Colonic mucosa (tissue), 4 donors: ENCODE data around the gene NRP2. TPM values are rescaled to one million over a fixed set of nuclear protein-coding genes. Genes with fewer than 3 reads are reported as not detected.

Source experiments
- DNase-seq: peaks from one replicate; pipeline ENCODE4 v3.0.0-alpha.2; 2020
- H3K27ac ChIP-seq: fragments of 200-600 bp; one replicate; pipeline ENCODE4 v1.8.0; 2021
- H3K27me3 ChIP-seq: fragments of 200-600 bp; one replicate; pipeline ENCODE4 v1.8.0; 2021
- H3K36me3 ChIP-seq: fragments of 200-600 bp; one replicate; pipeline ENCODE4 v1.8.0; 2021
- H3K4me1 ChIP-seq: fragments of 200-600 bp; one replicate; pipeline ENCODE4 v1.8.0; 2021; ENCODE audit warnings: mild to moderate bottlenecking
- H3K4me3 ChIP-seq: fragments of 200-600 bp; one replicate; pipeline ENCODE4 v1.8.0; 2021
- H3K9ac ChIP-seq, 2 donors: one replicate each; pipeline ENCODE4 v1.7.0; 2013; ENCODE audit warnings: control low read depth in 2 of 2, low read depth in 2 of 2, low read length in 2 of 2
- H3K9me3 ChIP-seq: fragments of 200-600 bp; one replicate; pipeline ENCODE4 v1.8.0; 2021
- intact Hi-C: fragments of 100-400 bp; cut with DNase I; formaldehyde crosslinking; loops from one replicate; pipeline ENCODE4 v1.14.1; 2022
- total RNA-seq, 2 donors: library from RNA; stranded (reverse); fragmentation: NEBNext Ultra II Directional in 1 of 2; extraction: Animal tissue kit (Norgen Biotek cat#: 25700) in 1 of 2; gene quantifications; one replicate each; pipeline ENCODE4 v1.2.1, GENCODE V29; 2021
- TF ChIP-seq, protein P1 (sequence below): fragments of 200-600 bp; IDR thresholded peaks from one replicate; pipeline ENCODE4 v1.8.0; 2022; ENCODE audit warnings: antibody characterized with exemption, mild to moderate bottlenecking
- donor health status: healthy.
- donor health status: DM: no; HTN: no; CAD: no.
- donor health status: DM: no; HTN: no; CAD: no.

NRP2 gene
- total RNA-seq, 2 donors from 2014 or later = 5.4 to 25.2 TPM

DNA sequence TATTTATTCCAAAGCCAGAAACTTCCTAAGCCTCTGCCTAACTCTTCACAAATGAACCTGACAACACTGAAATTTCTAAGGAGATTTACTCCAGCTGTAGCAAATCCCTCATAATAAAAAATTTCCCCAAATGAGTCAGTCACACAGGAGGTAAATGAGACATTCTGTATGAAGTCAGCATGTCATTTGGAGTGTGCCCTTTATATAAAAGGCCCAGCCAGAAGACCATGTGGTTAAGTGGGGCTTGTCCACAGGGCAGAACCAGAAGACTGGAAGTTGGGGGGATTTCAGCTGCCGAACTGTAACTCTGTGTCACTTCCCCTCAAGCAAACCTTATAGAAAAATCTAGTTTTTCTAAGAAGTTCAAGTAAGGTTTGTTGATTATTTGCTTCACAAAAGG, 30.2 kb downstream of the NRP2 start:
- Histone ChIP-seq H3K27ac (peak overlapping the region; percentile 30), H3K36me3 (no peaks in the 10 kb centered on the region), H3K9ac (no peak overlapping the region), H3K9me3 (no peaks in the 10 kb centered on the region), H3K4me3 (no peak overlapping the region), H3K27me3 (no peaks in the 10 kb centered on the region), H3K4me1 (peaks cover 5% of the 10 kb centered on the region)
- DNase-seq = no peak
- intact Hi-C loops = no loop called here
- TF ChIP-seq, protein P1, sequence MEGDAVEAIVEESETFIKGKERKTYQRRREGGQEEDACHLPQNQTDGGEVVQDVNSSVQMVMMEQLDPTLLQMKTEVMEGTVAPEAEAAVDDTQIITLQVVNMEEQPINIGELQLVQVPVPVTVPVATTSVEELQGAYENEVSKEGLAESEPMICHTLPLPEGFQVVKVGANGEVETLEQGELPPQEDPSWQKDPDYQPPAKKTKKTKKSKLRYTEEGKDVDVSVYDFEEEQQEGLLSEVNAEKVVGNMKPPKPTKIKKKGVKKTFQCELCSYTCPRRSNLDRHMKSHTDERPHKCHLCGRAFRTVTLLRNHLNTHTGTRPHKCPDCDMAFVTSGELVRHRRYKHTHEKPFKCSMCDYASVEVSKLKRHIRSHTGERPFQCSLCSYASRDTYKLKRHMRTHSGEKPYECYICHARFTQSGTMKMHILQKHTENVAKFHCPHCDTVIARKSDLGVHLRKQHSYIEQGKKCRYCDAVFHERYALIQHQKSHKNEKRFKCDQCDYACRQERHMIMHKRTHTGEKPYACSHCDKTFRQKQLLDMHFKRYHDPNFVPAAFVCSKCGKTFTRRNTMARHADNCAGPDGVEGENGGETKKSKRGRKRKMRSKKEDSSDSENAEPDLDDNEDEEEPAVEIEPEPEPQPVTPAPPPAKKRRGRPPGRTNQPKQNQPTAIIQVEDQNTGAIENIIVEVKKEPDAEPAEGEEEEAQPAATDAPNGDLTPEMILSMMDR = no peak

DNA sequence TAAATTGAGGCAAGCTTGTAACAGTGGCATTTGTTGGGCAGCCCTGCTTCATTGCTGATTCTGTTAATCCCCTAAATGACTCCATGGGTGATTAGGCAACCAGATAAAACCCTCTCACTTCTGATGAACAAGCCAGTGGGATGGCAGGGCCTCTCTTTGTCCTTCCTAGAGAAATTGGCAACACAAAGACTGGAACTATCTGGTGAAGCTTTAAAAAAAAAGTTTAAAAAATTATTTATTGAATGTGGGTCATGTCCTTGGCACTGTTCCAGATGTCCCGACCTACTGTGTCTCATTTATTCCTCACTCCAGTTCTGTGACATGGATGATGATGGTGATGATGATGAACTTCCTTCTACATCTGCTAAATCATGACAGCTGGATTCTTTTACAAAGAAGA, 30.8 kb downstream of the NRP2 start:
- TF ChIP-seq, protein P1 = no peak
- H3K9me3 ChIP-seq = no peaks in the 10 kb centered on the region
- no peaks in the 10 kb centered on the region for H3K36me3 ChIP-seq
- H3K4me3 ChIP-seq = no peak overlapping the region
- no peak for DNase-seq
- intact Hi-C loops = no loop called here
- H3K27ac ChIP-seq = no peak overlapping the region
- H3K4me1 ChIP-seq = no peaks in the 10 kb centered on the region
- no peaks in the 10 kb centered on the region for H3K27me3 ChIP-seq
- H3K9ac ChIP-seq = no peak overlapping the region

DNA sequence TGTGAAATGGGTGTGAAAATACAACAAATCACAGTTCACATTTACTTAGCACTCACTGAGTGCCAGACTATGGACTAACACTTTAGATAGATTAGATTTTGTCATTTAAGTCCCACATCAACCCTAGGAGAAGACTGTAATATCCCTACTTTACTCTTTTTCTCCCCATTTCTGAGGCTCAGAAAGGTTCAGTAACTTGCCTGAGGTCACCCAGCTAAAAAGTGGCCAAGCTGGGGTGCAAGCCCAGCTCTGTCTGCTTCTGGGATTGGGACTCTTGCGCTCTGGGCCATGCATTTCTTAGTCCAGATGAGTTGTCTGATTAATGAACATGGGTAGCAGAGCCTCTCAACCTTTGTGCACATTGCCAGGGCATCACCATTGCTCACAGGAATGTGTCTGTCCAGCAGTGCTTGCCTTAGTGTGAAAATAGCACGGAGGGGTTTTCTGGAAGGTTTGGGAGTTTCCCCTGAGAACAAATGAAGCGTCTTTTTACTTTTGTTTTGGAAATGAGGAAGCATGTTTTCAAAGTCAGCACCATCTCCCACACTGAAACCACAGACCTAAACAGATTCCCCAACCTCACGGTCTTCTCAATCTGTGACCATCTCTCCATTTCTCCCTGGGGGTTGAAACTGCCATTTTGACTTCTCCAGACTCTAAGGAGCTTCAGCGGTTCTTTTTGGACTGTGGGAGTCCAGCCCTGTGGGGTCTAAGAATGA, 31.9 kb downstream of the NRP2 start:
- Histone ChIP-seq H3K9me3 (no peaks in the 10 kb centered on the region), H3K4me3 (no peak overlapping the region), H3K36me3 (no peaks in the 10 kb centered on the region), H3K27ac (peak overlapping the region; percentile 48), H3K27me3 (no peaks in the 10 kb centered on the region), H3K9ac (no peak overlapping the region), H3K4me1 (no peaks in the 10 kb centered on the region)
- intact Hi-C loops = no loop called here
- TF ChIP-seq, protein P1 = no peak
- DNase-seq = no peak

DNA sequence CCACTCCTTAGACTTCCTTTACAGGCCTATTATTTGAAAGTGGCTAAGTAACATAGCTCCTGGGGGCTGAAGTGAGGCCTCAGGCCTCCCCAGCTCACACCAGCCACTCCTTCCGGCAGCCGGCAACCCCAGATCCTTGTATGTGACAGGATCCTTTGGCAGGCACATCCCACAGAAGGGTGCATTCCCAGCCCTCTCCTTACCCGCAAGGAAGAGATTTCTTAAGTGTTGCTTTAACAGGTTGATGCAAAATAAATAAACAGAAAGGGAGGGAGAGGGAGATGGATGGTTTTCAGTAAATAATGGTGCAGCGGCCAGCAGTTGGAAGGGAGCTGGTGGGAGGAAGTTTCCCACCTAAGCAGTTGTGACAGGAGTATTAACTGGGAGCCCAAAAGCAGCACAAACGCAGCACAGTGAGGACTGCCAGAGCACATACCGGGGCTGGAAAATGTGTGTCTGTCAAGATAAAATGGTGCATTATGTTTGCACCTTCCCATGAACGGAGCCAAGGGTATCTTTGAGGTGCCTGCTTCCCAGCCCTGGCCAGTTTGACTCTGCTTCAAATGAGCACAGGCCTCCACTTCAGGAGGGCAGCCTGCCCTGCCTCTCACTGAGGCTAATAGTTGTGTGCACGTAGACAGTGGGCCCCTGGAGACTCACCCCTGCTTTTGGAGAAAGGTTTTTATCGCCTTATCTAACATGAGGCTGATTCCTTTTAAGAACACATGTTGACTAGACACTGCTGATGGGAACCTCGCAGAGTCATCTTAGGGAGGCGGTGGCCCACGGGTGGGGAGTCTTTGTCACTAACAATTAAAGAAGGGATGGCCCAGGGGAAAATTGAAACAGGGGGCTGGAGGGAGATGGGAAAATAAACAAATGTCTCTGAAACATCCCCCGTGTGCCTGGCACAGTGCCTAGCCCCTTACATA, 32.8 kb downstream of the NRP2 start:
- H3K9me3 ChIP-seq = no peaks in the 10 kb centered on the region
- no peak for DNase-seq
- H3K4me3 ChIP-seq = no peak overlapping the region
- H3K36me3 ChIP-seq = no peaks in the 10 kb centered on the region
- H3K27ac ChIP-seq = peak overlapping the region; percentile 48
- H3K27me3 ChIP-seq = no peaks in the 10 kb centered on the region
- TF ChIP-seq, protein P1 = no peak
- no peak overlapping the region for H3K9ac ChIP-seq
- no peaks in the 10 kb centered on the region for H3K4me1 ChIP-seq
- intact Hi-C loops = no loop called here

DNA sequence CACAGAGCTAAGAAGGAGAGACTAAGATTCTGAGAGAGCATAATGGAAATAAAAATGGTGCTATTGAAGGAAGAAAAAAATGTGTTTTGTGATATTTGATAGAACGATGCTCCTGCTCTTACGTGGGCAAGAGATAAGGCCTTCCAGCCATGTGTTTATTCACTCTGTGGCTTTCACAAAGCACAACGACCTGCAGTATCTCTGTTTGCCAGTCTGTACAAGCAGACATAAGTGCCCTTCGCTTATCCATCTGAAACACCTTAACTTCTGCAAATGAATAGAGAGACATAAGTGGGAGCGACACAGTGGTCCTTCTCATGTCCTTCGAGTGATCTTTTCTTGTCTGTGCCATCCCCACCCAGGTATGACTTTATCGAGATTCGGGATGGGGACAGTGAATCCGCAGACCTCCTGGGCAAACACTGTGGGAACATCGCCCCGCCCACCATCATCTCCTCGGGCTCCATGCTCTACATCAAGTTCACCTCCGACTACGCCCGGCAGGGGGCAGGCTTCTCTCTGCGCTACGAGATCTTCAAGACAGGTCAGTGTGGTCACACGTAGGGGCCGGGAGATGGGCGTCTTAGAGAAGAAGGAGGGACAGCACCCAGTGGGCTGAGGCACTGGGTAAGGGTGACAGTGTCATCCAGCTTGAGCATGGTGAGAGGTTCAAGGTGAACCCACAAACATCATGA, 33.7 kb downstream of the NRP2 start:
- TF ChIP-seq, protein P1 = no peak
- Histone ChIP-seq H3K27ac (no peak overlapping the region), H3K4me1 (no peaks in the 10 kb centered on the region), H3K9me3 (no peaks in the 10 kb centered on the region), H3K9ac (no peak overlapping the region), H3K4me3 (no peak overlapping the region), H3K36me3 (no peaks in the 10 kb centered on the region), H3K27me3 (no peaks in the 10 kb centered on the region)
- DNase-seq = peak; percentile 64
- intact Hi-C loops = no loop called here
